ENCODE data around the gene PDPN.

PDPN gene

GRCh38 chr1:13664451-13664850, 80.8 kb downstream of the PDPN start:
- H3K4me3 ChIP-seq (replicated peaks; ENCODE audit: low read depth, low read length) = no peak overlapping the region
- no peak for TF ChIP-seq CTCF (IDR thresholded peaks at IDR 0.05; ENCODE audit: low read length, missing control alignments)
- no peak for DNase-seq (ENCODE audit: low read depth)

- no peak for DNase-seq (ENCODE audit: low read depth)
- no peak overlapping the region for H3K4me3 ChIP-seq (replicated peaks; ENCODE audit: low read depth, low read length)
- TF ChIP-seq CTCF (IDR thresholded peaks at IDR 0.05; ENCODE audit: low read length, missing control alignments) = no peak
Observed at GRCh38 chr1:13666317-13666716, 82.7 kb downstream of the PDPN start.
